ENCODE measurements around the gene NVL. TPM values are rescaled to one million over a fixed set of nuclear protein-coding genes. Genes with fewer than 3 reads are reported as not detected.

The NVL gene
- total RNA-seq, 4 donors from 2014 or later: 11.7 to 40.5 (median 15.4) TPM

DNA sequence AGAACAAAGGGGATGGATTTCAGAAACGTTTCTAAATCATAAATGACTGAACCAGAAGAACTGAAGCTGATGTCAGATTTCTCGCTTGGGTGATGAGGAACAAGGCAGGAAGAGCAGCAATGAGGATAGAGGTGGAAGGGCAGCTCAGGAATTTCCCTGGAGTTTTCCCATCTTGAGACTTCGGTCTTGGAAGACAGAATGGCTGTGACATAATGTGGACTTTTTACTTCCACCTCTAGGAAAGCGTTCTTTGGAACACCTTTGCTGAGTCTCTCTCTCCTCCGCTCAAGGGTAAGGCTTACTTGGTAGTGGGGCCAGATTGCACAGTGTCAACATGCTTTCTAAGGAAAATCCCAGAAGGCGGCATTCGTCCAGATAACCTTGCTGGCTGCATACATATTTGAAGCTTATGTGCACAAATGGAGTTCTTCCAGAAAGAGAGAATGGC, 110.3 kb downstream of the NVL start:
- no peaks in the 10 kb centered on the region for H3K27me3 ChIP-seq
- H3K9me3 ChIP-seq: no peaks in the 10 kb centered on the region
- 61 to 71% methylated on average over 6 to 7 of the region's 7 CpGs for WGBS, 2 donors (ENCODE audit: low coverage in 1 of 2)
- no peaks in the 10 kb centered on the region for H3K36me3 ChIP-seq
- TF ChIP-seq EP300 (IDR thresholded peaks at IDR 0.05) (no peak), POLR2A (IDR thresholded peaks at IDR 0.05) (no peak), POLR2AphosphoS5 (IDR thresholded peaks at IDR 0.05) (no peak)
- TF ChIP-seq, protein P1, sequence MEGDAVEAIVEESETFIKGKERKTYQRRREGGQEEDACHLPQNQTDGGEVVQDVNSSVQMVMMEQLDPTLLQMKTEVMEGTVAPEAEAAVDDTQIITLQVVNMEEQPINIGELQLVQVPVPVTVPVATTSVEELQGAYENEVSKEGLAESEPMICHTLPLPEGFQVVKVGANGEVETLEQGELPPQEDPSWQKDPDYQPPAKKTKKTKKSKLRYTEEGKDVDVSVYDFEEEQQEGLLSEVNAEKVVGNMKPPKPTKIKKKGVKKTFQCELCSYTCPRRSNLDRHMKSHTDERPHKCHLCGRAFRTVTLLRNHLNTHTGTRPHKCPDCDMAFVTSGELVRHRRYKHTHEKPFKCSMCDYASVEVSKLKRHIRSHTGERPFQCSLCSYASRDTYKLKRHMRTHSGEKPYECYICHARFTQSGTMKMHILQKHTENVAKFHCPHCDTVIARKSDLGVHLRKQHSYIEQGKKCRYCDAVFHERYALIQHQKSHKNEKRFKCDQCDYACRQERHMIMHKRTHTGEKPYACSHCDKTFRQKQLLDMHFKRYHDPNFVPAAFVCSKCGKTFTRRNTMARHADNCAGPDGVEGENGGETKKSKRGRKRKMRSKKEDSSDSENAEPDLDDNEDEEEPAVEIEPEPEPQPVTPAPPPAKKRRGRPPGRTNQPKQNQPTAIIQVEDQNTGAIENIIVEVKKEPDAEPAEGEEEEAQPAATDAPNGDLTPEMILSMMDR (IDR thresholded peaks at IDR 0.05): no peak
- no peak overlapping the region for H3K4me3 ChIP-seq
- ATAC-seq: no peak
- no peak overlapping the region for H3K27ac ChIP-seq
- H3K4me1 ChIP-seq: peaks cover 0 to 25% (median 7%) of the 10 kb centered on the region in 3 donors

DNA sequence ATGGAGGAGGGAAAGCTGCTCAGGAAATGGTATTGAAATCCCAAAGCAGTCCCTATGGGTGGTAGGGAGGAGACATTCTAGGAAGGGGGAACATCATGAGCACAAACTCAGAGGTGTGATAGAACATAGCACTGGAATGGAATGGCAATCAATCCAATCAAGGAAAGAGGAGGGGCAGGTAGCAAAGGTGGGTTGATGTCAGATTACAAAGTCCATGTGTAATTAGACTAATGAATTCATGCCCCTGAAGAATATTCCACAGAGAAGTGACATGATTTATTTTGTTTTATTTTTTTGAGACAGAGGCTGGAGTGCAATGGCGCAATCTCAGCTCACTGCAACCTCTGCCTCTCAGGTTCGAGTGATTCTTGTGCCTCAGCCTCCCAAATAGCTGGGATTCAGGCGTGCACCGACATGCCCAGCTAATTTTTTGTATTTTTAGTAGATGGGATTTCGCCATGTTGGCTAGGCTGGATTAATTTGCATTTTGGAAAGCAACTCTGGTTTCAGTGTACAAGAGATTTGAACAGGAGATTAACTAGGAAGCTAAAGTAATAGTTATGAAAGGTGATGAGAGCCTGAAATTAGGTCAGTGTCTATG, 110.9 kb downstream of the NVL start:
- Histone ChIP-seq H3K4me3 (no peak overlapping the region), H3K27ac (no peak overlapping the region), H3K9me3 (no peaks in the 10 kb centered on the region), H3K4me1 (peaks cover 0 to 19% (median 2%) of the 10 kb centered on the region in 3 donors), H3K27me3 (no peaks in the 10 kb centered on the region), H3K36me3 (no peaks in the 10 kb centered on the region)
- no peak for ATAC-seq
- no peak for TF ChIP-seq POLR2A (IDR thresholded peaks at IDR 0.05)
- TF ChIP-seq, protein P1 (IDR thresholded peaks at IDR 0.05): no peak
- TF ChIP-seq POLR2AphosphoS5 (IDR thresholded peaks at IDR 0.05): no peak
- TF ChIP-seq EP300 (IDR thresholded peaks at IDR 0.05): no peak
- 91 to 94% methylated on average over 4 of the region's 5 CpGs for WGBS, 2 donors (ENCODE audit: low coverage in 1 of 2)

DNA sequence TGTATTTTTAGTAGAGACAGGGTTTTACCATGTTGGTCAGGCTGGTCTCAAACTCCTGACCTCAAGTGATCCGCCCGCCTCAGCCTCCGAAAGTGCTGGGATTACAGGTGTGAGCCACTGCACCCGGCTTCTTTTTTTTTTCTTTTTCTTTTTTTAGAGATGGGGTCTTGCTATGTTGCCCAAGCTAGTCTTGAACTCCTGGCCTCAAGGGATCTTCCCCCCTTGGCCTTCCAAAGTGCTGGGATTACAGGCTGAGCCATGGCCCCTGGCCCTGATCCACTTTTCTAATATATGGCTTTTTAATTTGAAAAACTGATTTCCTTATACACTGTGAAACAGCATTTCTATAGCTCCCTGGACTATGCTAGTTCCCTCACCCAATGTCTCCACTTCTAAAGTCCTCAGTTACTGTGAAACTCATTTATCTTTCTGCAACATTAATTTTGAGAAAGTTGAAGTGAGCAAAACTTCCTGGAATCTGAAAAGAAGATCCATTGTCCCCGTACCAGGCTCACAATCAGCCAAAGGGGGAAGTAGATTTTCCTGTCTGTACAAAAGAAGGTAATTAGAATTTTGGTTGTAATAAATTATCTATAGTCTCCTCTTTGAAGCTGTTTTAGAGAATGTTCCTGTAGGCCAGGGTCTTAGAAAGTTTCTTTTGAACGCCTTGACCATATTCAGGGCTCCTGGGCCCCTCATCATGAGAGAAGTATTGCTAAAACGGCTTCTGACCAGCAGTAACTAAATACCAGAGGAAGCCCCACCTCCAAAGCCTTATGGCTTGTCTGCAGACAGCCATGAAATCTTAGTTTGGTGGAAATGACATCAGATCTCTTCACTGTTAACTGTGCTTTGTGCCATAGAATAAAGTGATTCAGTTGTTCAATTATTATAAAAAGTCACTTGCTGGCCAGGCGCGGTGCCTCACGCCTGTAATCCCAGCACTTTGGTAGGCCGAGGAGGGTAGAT, 112.0 kb downstream of the NVL start:
- no peak for ATAC-seq
- no peak for TF ChIP-seq POLR2AphosphoS5 (IDR thresholded peaks at IDR 0.05)
- no peak for TF ChIP-seq EP300 (IDR thresholded peaks at IDR 0.05)
- Histone ChIP-seq H3K4me1 (peaks cover 0 to 18% (median 0%) of the 10 kb centered on the region in 3 donors), H3K9me3 (no peaks in the 10 kb centered on the region), H3K4me3 (no peak overlapping the region), H3K27me3 (no peaks in the 10 kb centered on the region), H3K27ac (no peak overlapping the region), H3K36me3 (no peaks in the 10 kb centered on the region)
- 67 to 78% methylated on average over 3 to 11 of the region's 11 CpGs for WGBS, 2 donors (ENCODE audit: low coverage in 1 of 2)

DNA sequence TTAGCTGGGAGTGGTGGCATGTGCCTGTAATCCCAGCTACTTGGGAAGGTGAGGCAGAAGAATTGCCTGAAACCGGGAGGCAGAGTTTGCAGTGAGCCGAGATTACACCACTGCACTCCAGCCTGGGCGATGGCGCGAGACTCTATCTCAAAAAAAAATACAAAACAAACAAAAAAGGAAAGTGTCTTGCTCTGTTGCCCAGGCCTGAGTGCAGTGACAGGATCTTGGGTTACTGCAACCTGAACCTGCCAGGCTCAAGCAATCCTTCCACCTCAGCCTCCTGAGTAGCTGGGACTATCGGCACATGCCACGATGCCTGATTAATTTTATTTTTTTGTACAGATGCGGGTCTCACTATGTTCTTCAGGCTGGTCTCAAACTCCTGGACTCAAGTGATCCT, 113.6 kb downstream of the NVL start:
- ATAC-seq: no peak
- Histone ChIP-seq H3K27me3 (no peaks in the 10 kb centered on the region), H3K4me1 (peaks cover 0 to 30% (median under 1%) of the 10 kb centered on the region in 3 donors), H3K27ac (no peak overlapping the region), H3K36me3 (no peaks in the 10 kb centered on the region), H3K4me3 (no peak overlapping the region), H3K9me3 (no peaks in the 10 kb centered on the region)
- WGBS, 2 donors (ENCODE audit: low coverage in 1 of 2): 87 to 94% methylated on average over 8 of the region's 8 CpGs
- no peak for TF ChIP-seq EP300 (IDR thresholded peaks at IDR 0.05)
- TF ChIP-seq POLR2A (IDR thresholded peaks at IDR 0.05): no peak
- no peak for TF ChIP-seq POLR2AphosphoS5 (IDR thresholded peaks at IDR 0.05)
- TF ChIP-seq, protein P1 (IDR thresholded peaks at IDR 0.05): no peak

DNA sequence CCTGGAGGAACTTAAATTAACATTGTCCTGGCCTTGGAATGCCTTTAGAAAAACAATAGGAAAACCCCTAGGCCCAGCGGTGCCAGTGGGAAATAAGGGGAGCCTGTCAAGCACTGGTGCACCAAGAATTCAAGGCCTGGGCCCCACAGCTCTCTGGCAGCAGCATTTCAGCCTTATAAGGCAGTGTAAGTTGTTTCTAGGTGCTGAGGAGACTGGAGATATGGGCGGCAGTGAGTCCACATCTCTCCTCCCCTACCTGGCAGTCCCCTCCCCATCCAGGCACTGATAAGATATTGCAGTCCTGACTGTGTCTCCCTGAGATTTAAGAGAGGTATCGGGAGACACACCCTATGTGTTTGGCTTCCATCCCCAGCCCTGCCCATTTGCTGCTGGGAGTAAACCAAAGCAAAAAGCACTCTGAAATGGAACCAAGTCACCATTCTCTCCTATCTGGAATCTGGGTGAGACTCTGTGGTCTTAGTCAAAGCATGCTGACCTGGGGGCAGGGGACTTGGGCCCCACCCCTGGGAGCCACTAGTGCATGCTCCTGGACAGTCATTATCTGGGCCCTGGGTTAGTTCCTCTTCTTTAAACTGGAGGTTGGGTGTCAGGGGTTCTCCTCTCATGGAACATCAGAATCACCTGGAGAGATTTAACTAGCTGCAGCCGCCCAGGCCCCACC, 116.4 kb downstream of the NVL start:
- no peak overlapping the region for H3K4me3 ChIP-seq
- 42 to 57% methylated on average over 2 to 3 of the region's 4 CpGs for WGBS, 2 donors (ENCODE audit: low coverage in 1 of 2)
- H3K27ac ChIP-seq: peak overlapping the region in 2 of 4 donors; percentile 7 to 24
- TF ChIP-seq POLR2AphosphoS5 (IDR thresholded peaks at IDR 0.05): no peak
- TF ChIP-seq EP300 (IDR thresholded peaks at IDR 0.05): no peak
- TF ChIP-seq, protein P1 (IDR thresholded peaks at IDR 0.05): no peak
- TF ChIP-seq POLR2A (IDR thresholded peaks at IDR 0.05): no peak
- no peaks in the 10 kb centered on the region for H3K9me3 ChIP-seq
- H3K4me1 ChIP-seq: peaks cover 0 to 38% (median 3%) of the 10 kb centered on the region in 3 donors
- no peak for ATAC-seq
- no peaks in the 10 kb centered on the region for H3K27me3 ChIP-seq
- H3K36me3 ChIP-seq: no peaks in the 10 kb centered on the region

Data from gastroesophageal sphincter (tissue), 4 donors.